ENCODE measurements around the gene STK32B. TPM values are rescaled to one million over a fixed set of nuclear protein-coding genes. Genes with fewer than 3 reads are reported as not detected.

The STK32B gene
- total RNA-seq, 1 donor from 2014 or later, result 0.56 TPM

- Mint-ChIP-seq H3K9me3 (ENCODE audit: unreplicated experiment) (no peaks in the 10 kb centered on the region), H3K27me3 (ENCODE audit: unreplicated experiment) (peaks cover 2% of the 10 kb centered on the region)
Observed at GRCh38 chr4:5455003-5455585, 403.8 kb downstream of the STK32B start.

GRCh38 chr4:5456296-5456845, 405.1 kb downstream of the STK32B start:
- Mint-ChIP-seq H3K27ac (ENCODE audit: unreplicated experiment) (no peak overlapping the region), H3K27me3 (ENCODE audit: unreplicated experiment) (peaks cover 3% of the 10 kb centered on the region), H3K4me1 (ENCODE audit: unreplicated experiment) (no peaks in the 10 kb centered on the region), H3K9me3 (ENCODE audit: unreplicated experiment) (no peaks in the 10 kb centered on the region), H3K4me3 (ENCODE audit: unreplicated experiment) (no peak overlapping the region), H3K36me3 (ENCODE audit: low read depth, unreplicated experiment) (no peaks in the 10 kb centered on the region)
- no peak for TF ChIP-seq CTCF (IDR thresholded peaks at IDR 0.05; ENCODE audit: unreplicated experiment)
- no peak for DNase-seq (ENCODE audit: low spot score)

More at GRCh38 chr4:5455003-5455585, 403.8 kb downstream of the STK32B start:
- Mint-ChIP-seq H3K27ac (ENCODE audit: unreplicated experiment) (no peak overlapping the region), H3K4me1 (ENCODE audit: unreplicated experiment) (no peaks in the 10 kb centered on the region), H3K4me3 (ENCODE audit: unreplicated experiment) (no peak overlapping the region), H3K36me3 (ENCODE audit: low read depth, unreplicated experiment) (no peaks in the 10 kb centered on the region)
- DNase-seq (ENCODE audit: low spot score), result no peak
- no peak for TF ChIP-seq CTCF (IDR thresholded peaks at IDR 0.05; ENCODE audit: unreplicated experiment)

GRCh38 chr4:5458676-5459075, 407.4 kb downstream of the STK32B start:
- Mint-ChIP-seq H3K36me3 (ENCODE audit: low read depth, unreplicated experiment) (no peaks in the 10 kb centered on the region), H3K27me3 (ENCODE audit: unreplicated experiment) (peaks cover 5% of the 10 kb centered on the region), H3K27ac (ENCODE audit: unreplicated experiment) (no peak overlapping the region), H3K4me3 (ENCODE audit: unreplicated experiment) (no peak overlapping the region), H3K9me3 (ENCODE audit: unreplicated experiment) (no peaks in the 10 kb centered on the region), H3K4me1 (ENCODE audit: unreplicated experiment) (no peaks in the 10 kb centered on the region)
- no peak for DNase-seq (ENCODE audit: low spot score)
- TF ChIP-seq CTCF (IDR thresholded peaks at IDR 0.05; ENCODE audit: unreplicated experiment), result no peak

- no peak for TF ChIP-seq CTCF (IDR thresholded peaks at IDR 0.05; ENCODE audit: unreplicated experiment)
- no peaks in the 10 kb centered on the region for H3K36me3 Mint-ChIP-seq (ENCODE audit: low read depth, unreplicated experiment)
Observed at GRCh38 chr4:5459236-5459635, 408.0 kb downstream of the STK32B start.

GRCh38 chr4:5460106-5460801, 409.0 kb downstream of the STK32B start:
- H3K4me1 Mint-ChIP-seq (ENCODE audit: unreplicated experiment), result no peaks in the 10 kb centered on the region
- no peak overlapping the region for H3K4me3 Mint-ChIP-seq (ENCODE audit: unreplicated experiment)
- DNase-seq (ENCODE audit: low spot score), result peak; percentile 62
- H3K9me3 Mint-ChIP-seq (ENCODE audit: unreplicated experiment), result no peaks in the 10 kb centered on the region
- H3K36me3 Mint-ChIP-seq (ENCODE audit: low read depth, unreplicated experiment), result no peaks in the 10 kb centered on the region
- peaks cover 5% of the 10 kb centered on the region for H3K27me3 Mint-ChIP-seq (ENCODE audit: unreplicated experiment)
- peak; percentile 55 for TF ChIP-seq CTCF (IDR thresholded peaks at IDR 0.05; ENCODE audit: unreplicated experiment)
- H3K27ac Mint-ChIP-seq (ENCODE audit: unreplicated experiment), result no peak overlapping the region

More at GRCh38 chr4:5459236-5459635, 408.0 kb downstream of the STK32B start:
- no peaks in the 10 kb centered on the region for H3K4me1 Mint-ChIP-seq (ENCODE audit: unreplicated experiment)
- peaks cover 5% of the 10 kb centered on the region for H3K27me3 Mint-ChIP-seq (ENCODE audit: unreplicated experiment)
- no peak for DNase-seq (ENCODE audit: low spot score)
- no peaks in the 10 kb centered on the region for H3K9me3 Mint-ChIP-seq (ENCODE audit: unreplicated experiment)
- H3K4me3 Mint-ChIP-seq (ENCODE audit: unreplicated experiment), result no peak overlapping the region
- no peak overlapping the region for H3K27ac Mint-ChIP-seq (ENCODE audit: unreplicated experiment)
